Hematopoietic multipotent progenitor cell treated with erythropoietin and hydrocortisone succinate and interleukin-3 and kit ligand, for 4 days (in vitro differentiated cells): ENCODE results near the gene USP30.
"Not testable (repeated sequence)": the region's sequence is repeated elsewhere in the genome, so short reads cannot be mapped to it uniquely, and the experiment has no call there.

Source experiments
- DNase-seq: peaks from one replicate; pipeline ENCODE4 v3.0.0-alpha.2; 2015

Gene USP30, protein sequence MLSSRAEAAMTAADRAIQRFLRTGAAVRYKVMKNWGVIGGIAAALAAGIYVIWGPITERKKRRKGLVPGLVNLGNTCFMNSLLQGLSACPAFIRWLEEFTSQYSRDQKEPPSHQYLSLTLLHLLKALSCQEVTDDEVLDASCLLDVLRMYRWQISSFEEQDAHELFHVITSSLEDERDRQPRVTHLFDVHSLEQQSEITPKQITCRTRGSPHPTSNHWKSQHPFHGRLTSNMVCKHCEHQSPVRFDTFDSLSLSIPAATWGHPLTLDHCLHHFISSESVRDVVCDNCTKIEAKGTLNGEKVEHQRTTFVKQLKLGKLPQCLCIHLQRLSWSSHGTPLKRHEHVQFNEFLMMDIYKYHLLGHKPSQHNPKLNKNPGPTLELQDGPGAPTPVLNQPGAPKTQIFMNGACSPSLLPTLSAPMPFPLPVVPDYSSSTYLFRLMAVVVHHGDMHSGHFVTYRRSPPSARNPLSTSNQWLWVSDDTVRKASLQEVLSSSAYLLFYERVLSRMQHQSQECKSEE

DNA sequence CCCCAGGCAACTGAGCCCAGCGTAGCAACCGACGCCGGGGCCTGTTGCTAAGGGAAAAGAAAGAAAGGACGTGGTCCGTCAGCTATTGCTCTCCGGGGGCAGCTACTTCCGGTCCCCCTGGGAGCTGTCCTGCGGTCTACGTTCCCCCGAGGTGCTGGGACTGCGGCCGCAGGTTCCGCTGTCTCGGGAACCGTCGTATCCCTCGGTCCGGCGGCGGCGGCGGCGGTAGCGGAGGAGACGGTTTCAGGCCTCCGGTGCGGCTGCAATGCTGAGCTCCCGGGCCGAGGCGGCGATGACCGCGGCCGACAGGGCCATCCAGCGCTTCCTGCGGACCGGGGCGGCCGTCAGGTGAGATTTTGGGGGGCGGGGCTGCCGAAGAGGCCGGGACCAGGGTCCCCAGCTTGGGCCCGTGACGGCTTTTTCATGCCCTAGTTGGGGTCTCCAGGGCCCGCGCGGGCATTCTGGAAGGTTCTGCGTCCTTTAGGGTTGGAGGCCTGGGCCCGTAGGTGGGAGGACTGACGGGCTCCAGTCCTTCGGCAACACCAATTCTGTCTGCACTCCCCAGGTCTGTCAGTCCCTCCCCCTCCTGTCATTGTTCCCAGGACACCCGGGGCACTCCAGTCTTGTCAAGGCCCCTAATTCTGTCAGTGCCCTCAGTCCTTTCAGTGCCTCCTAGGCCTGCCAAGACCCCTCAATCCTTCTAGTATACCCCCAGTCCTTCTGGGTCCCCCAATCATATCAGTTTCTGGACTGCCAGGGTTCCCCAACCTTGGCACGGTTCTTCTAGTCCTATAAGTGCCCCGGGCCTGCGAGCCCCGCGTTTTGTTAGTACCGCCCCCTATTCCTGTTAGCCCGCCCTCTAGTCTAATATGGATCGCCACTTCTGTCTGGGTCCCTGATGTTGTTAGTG is at the start of gene USP30:
USP30 (plus strand) TSS at position 163 of the 910 bp plus-strand sequence; CDS start at position 266, 103 bp downstream.
- DNase-seq: peak; percentile 92

DNA sequence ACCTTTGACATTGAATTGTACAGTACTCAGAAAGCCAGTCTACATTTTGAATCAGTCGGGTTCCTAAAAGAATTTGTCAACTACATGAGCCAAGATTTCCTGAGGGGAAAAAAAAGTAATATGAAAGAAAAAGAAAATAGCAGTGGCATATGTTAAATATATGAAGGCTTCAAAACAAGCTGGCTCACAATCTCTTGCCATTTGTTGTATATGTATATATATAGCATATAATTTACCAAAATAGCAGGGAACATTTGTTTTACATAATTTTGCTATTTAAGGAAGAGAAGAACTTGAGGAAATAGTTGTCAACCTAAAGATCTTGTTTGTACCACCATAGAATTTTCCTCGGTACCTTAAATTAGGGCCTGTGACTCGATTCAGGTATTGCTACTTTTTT is 48.4 kb upstream of the USP30 start:
- DNase-seq: no peak

GRCh38 chr12:109009766-109010165 is 42.6 kb upstream of the USP30 start:
- no peak for DNase-seq

GRCh38 chr12:109010259-109010658 is 42.1 kb upstream of the USP30 start:
- no peak for DNase-seq

DNA sequence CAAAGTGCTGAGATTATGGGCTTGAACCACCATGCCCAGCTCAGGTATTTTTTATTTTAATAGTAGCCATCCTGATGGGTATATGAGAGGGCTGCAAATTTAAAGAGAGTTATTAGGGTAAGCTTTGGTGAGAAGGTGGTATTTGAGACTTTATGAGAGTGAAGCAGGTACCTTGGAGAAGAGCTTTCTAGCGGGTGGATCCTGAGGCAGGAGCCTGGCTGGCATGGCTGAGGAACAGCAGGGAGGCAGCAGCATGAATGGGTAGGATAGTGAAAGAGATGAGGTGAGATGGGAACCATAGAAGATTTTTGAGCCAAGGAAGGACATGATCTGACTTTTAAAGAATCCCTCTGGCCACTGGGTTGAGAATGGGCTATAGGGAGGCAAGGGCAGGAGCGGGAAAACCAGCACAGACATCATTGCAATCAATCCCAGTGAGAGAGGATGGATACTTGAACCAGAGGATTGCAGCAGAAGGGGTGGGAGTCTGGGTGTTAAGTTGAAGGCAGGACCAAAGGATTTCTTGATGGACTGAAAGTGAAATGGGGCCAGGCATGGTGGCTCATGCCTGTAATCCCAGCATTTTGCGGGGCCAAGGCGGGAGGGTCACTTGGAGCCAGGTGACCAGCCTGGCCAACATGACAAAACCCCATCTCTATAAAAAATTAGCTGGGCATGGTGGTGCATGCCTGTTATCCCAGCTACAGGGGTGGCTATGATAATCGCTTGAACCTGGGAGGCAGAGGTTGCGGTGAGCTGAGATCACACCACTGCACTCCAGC is 37.2 kb upstream of the USP30 start:
- no peak for DNase-seq

DNA sequence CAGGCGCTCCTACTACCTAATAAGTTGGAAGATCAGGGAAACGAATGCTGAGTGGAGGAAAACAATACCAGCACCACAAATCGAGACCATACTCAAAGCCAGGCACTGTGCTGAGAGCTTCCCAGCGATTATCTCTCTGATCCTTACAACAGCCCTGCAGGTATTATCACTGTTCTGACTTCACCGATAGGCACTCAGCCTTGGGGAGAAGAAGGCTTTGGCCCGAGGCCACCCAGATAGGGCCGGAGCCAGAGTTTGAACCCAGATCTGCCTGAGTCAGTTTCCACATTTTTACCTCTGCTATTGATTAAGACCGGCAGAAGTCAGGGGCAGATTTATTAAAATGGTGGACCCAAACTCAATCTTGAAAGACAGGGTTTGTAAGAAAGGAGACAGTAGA is 36.4 kb upstream of the USP30 start:
- no peak for DNase-seq

GRCh38 chr12:109016978-109017377 is 35.4 kb upstream of the USP30 start:
- DNase-seq: no peak

DNA sequence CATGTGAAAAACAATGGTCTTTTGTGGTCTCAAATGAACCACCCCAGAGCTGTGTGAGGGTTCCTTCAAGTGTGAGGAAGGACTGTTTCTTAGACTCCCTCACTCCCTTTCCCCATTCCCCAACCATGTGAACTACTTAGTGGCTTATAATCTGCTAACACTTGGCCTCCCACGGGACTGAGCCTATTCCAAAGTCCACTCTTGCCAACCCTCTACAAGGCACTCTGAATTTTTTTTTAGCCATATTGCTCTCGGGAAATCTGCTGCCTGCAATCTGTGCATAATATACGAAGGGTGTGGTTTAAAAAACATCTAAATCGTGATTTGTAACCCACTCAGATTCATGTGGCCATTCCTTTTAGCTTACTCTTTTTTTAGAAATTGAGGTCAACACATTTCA is 34.1 kb upstream of the USP30 start:
- no peak for DNase-seq

- no peak for DNase-seq
Observed at GRCh38 chr12:109020146-109020795, 32.1 kb upstream of the USP30 start.

- peak; percentile 87 for DNase-seq
Observed at GRCh38 chr12:109020796-109021380, 31.5 kb upstream of the USP30 start, which contains the start of gene SVOP. SVOP (minus strand) TSS chr12:109021068; CDS start chr12:109020868, 200 bp downstream.

DNA sequence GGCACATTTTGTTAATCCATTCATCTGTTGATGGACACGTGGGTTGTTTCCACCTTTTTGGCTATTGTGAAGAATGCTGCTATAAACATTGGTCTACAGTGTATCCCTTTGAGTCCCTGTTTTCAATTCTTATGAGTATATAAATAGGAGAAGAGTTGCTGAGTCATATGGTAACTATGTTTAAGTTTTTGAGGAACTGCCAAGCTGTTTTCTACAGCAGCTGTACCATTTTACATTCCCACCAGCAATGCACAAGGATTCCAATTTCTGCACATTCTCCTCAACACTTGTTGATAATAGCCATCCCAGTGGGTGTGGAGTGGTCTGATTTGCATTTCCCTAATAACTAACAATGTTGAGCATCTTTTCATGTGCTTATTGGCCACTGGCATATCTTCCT is 24.6 kb upstream of the USP30 start:
- DNase-seq: peak; percentile 24

GRCh38 chr12:109028624-109029023 is 23.8 kb upstream of the USP30 start:
- not testable (repeated sequence) for DNase-seq

DNA sequence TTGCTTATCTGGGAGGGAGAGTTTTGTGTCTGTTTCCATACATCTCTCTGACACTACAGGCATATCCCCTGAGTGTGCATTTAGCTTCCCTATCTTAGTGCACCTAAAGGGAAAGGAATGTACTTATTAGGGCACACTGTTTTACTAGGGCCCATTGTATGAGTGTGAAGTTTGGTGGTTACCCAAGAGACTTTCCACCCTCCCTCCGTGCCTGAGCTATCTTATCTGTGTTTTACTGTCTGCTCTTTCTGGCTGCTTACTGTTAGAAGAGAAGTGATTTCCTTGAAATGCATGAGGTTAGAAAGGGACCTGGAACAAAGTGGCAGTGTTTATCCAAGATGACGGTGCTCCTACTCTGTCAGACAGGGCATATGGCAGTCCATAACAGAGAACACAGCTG is 23.0 kb upstream of the USP30 start:
- peak; percentile 26 for DNase-seq

GRCh38 chr12:109033239-109034196 is 18.9 kb upstream of the USP30 start:
- DNase-seq: no peak

DNA sequence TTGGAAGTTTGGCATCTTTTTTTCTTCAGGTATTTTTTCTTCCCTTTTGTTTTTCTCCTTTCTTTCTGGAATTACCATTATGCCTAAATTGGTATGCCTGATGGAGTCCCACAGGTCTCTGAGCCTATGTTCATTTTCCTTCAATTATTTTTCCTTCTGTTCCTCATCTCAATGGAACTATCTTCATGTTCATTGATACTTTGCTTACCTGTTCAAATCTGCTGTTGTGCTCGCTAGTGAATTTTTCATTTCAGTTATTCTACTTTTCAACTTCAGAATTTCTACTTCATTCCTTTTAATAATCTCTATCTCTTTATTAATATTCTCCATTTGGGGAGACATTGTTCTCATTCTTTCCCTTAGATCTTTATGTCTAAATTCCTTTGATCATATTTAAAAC is 15.4 kb upstream of the USP30 start:
- no peak for DNase-seq

DNA sequence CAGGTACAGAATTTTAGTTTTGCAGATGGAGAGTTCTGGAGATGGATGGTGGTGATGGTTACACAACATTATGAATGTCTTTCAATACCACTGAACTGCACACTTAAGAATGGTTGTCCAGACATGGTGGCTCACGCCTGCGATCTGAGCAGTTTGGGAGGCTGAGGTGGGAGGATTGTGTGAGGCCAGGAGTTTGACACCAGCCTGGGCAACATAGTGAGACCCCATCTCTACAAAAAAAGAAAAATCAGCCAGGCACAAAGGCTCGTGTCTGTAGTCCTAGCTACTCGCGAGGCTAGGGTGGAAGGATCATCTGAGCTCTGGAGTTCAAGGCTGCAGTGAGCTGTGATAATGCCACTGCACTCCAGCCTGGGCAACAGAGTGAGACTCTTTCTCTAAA is 8.1 kb upstream of the USP30 start:
- no peak for DNase-seq

DNA sequence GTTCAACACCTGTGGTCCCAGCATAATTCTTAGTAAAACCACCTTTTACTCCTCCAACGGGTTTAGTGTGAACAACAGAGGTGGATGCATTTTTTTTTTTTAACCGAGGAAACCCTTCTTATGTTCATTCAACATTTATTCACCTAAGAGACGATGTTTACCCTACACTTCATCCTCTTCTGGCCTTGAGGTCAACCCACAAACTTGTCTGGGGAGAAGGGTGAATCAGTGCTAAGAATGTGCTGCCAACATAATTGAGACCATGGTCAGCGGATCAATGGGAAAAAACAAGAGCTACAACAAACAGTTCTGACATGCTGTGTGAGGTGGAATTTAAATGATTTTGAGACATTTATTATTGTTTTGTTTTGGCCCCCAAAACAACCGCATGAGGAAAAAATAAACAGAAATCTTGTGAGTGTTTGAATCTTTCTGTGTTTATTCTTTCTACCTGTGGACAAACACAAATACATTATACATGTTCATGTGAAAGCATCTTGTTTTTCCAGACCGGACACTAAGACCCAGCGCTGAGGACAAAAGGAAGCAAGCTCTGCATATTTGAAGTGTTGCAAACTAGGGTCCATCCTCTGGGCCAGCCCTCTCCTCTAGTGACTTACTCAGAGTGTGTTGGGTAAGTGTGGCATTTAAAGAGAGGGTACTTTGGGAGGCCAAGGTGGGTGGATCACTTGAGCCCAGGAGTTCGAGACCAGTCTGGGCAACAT is 5.1 kb upstream of the USP30 start:
- DNase-seq: no peak

DNA sequence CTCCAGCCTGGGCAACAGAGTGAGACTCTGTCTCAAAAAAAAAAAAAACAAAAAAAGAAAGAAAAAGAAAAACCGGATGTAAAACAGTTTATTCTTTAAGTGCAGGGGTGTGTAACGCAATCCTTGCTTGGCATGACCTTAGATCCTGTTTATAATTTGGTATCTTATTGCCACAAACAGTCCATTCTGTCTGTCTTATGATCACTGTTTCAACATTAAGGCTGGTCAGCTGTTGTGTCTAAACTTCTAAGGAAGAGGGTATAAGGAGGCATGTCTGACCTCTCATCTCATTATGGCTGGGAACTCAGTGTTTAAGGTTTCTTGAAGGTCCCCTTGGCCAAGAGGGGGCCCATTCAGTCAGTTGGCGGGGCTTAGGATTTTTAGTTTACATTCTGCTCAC is 3.7 kb upstream of the USP30 start:
- not testable (repeated sequence) for DNase-seq

DNA sequence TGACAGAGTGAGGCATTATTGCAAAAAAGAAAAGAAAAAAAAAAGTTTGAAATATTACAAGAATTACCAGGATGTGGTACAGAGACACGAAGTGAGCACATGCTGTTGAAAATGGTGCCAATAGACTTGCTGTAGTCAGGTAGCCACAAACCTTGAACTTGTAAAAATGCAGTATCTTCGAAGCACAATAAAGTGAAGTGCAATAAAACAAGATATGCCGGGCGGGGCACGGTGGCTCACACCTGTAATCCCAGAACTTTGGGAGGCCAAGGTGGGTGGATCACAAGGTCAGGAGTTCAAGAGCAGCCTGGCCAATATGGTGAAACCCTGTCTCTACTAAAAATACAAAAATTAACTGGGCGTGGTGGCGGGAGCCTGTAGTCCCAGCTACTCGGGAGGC is 2.6 kb upstream of the USP30 start:
- DNase-seq: not testable (repeated sequence)

- DNase-seq: no peak
Observed at GRCh38 chr12:109052097-109052413, 321 bp upstream of the USP30 start.
